Astrocyte of the hippocampus (primary cell): ENCODE data around the gene SEZ6L.

ENCODE experiments used
- DNase-seq: peaks from one replicate; pipeline ENCODE4 v3.0.0; 2011; ENCODE audit warnings: low read depth, low spot score

Gene SEZ6L

DNA sequence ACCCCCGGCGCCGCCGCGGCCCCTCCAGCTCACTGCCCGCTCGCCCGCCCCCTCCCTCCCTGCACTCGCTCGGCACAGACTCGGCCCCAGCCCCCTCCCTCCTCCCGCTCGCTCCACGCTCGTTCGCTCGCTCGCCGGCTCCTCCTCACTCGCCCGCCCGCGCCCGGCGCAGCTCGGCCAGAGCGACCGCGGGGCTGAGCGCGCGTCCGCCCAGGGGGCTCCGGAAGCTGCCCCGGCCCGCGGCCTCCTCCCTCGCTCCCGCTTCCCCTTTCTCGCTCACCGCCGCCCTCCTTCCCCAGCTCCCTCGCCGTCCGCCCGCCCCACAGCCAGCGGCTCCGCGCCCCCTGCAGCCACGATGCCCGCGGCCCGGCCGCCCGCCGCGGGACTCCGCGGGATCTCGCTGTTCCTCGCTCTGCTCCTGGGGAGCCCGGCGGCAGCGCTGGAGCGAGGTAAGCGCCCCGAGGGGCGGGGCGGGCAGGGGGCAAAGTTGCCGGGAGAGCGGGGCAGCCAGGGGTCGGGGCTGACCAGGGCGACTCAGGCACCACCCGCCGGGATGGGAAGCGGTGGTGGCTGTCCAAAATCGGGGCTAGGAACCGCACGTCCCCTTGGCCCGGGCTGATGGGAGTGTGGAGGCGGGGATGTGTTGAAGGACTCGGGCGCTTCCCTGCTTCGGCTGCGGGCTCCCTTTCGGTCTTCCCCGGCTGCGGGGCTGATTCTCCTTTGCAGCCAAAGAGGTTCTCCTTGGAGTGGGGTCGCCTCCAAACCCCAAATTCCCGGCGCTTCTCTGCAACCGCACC, at the start of gene SEZ6L:
Gene SEZ6L (plus strand): TSS at position 148 of the 797 bp plus-strand sequence. CDS start 208 bp downstream, at position 356.
- DNase-seq: peak; percentile 43

- no peak for DNase-seq
Measured at GRCh38 chr22:26122920-26123468, 46.3 kb upstream of the SEZ6L start.

DNA sequence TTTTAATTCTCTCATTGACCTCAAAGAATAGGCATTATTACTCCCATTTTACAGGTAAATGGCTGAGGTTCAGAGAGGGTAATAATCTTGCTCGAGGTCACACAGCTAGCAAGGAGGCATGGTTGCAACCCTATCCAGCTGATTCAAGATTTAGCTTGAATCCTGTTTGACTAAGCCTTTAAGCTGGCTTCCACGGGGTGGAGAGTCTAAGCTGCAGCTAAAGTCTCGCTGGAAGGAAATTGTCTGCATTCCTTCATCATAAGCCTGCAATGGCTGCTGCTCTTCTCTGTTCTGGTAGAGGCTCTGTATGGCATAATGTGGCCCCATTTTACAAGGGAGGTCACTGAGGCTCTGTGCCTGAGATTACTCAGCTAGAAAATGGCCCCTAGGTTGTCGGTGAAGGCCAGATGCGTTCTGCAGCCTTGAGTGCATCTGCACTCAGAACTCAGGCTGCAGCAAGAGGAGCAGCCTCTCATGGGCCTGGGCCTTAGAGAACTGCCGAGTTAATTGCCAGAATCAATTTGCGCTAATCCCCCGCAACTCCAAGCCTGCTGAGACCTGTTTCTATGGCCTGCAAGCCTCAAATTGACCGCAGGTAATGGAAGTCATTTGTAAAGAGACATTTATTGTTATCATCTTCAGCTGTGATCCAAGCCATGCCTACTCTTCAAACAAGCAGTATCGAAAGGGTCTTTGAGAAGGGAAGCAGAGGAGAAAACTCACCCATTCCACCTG, 44.1 kb upstream of the SEZ6L start:
- DNase-seq: no peak

DNA sequence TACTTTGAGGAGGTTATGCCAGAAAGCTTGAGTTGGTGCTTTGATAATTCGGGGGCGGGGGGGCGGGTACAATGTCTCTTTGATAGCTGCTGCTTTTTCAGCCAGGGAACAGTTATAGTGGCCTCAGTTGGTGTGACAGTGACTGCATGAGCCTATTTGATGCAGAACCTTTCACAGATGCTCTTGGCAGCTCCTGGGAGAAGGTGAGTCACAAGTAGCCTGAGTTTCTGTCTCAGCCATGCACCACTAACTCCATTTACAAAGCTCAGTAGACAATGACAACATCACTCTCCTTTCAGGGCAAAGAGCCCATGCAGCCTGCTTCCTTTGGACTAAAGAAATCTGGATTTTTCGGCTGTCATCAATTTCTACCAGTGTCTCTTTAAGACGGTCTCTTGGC, 42.1 kb upstream of the SEZ6L start:
- no peak for DNase-seq

- DNase-seq: no peak
Measured at GRCh38 chr22:26127556-26127955, 41.7 kb upstream of the SEZ6L start.

GRCh38 chr22:26131589-26132154, 37.6 kb upstream of the SEZ6L start:
- DNase-seq: no peak

GRCh38 chr22:26134654-26135330, 34.5 kb upstream of the SEZ6L start:
- no peak for DNase-seq

GRCh38 chr22:26135806-26136205, 33.5 kb upstream of the SEZ6L start:
- DNase-seq: no peak

DNA sequence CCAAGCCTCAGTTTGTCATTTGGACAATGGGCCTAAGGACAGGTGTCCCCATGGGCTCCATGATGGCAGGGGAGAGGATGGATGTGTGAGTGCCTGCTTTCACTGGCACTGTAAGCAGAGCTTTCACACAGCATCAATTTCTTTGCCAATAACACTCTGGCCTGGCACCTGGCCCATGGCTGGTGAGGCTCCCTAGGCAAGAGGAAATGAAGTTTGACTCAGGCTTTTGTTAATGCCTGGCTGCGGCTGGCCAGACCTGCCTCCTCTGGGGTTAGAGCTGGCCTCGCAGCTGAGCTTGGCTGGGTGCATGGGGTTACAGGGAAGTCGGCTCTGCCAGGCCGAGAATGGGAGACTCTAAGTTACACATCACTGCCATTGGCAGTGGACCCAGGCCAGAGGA, 30.0 kb upstream of the SEZ6L start:
- DNase-seq: peak; percentile 68

DNA sequence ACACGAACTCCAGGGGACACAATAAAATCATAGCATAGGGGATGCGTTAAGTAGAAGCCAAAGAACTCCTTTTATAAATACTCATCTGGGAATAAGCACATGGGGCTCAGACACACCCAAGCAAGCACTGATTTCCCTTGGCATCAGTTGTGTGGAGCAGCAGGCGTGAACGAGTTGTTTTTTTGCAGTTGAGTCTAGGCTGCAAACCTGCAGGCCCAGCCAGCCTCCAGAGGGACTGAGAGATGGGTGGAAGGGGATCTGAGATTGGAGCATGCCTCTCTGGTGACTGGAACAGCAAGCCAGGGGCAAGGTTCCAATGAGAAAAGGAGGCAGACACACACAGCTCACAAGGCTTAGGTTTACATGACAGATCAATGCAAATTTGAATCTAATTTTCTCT, 27.4 kb upstream of the SEZ6L start:
- no peak for DNase-seq

GRCh38 chr22:26143806-26144325, 25.4 kb upstream of the SEZ6L start:
- peak; percentile 35 for DNase-seq

DNA sequence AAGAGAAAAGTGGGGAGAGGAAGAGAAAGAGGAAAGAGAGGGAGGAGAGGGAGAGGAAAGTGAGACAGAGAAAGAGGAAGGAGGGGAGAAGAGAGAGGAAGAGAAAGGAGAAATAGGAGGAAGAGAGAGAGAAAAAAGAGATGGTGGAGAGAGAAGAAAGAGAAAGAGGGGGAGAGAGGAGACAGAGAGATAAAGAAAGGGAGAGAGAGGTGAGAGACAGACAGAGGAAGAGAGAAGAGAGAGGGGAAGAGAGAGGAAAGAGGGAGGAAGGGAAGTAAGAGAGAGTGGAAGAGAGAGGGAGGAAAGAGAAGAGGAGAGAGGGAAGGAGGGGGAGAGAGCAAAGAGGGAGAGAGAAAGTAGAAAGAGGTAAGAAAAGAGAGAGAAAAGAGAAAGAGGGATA, 9.4 kb upstream of the SEZ6L start:
- DNase-seq: no peak

DNA sequence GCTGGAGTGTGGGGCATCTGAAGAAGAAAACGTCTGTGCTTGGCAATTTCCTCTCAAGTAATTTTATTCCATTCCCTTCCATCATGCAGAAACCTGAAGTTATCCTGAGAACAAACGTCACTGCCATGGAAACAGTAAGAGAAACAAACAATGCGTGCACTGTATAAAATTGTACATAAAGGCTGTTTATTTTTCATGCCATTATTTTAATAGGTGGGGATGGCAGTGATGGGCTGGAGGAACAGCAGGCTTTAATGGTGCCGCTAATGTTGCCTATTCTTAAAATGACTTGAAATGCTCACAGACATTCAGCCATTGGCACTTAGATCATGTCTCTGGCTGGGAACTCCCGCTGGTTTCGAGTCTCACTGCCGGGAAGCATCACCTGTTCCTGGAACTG, 7.5 kb upstream of the SEZ6L start:
- no peak for DNase-seq

DNA sequence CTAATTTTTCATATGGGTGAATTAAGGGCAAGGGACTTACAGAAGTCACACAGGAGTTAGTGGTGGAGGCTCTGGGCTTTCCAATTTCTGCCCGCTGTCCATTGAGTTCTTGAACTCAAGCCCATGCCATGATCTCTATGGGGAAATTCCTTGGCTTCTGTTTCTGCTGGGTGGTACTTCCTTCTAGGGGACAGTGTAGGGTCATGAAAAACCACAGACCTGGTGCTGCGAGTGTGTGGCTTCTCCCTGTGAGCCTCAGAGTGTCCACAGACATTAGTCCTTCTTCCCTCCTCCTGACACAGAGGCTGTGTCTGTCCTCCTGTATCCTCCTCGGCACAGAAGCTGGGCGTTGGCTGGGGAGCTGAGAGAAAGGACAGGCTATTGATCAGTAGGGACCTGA, 6.3 kb upstream of the SEZ6L start:
- DNase-seq: no peak

DNA sequence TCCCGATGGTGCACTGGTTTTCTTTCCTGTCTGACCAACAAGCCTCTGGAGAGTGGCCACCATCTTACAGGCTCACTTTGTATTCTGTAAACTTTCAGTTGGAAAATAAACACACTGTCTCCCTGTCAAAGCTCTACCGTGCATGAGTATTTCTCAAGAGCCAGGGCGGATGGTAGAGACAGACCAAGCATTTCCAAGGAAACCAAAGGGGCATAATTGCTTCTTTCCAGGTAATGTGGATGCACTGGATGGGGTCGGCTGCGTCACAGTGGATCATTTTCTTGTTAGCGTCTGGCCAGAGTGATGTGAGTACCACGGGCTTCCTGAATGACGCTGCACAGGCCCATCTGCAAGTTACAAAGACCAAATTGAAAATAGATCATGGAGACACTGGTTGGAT, 5.1 kb upstream of the SEZ6L start:
- DNase-seq: no peak

DNA sequence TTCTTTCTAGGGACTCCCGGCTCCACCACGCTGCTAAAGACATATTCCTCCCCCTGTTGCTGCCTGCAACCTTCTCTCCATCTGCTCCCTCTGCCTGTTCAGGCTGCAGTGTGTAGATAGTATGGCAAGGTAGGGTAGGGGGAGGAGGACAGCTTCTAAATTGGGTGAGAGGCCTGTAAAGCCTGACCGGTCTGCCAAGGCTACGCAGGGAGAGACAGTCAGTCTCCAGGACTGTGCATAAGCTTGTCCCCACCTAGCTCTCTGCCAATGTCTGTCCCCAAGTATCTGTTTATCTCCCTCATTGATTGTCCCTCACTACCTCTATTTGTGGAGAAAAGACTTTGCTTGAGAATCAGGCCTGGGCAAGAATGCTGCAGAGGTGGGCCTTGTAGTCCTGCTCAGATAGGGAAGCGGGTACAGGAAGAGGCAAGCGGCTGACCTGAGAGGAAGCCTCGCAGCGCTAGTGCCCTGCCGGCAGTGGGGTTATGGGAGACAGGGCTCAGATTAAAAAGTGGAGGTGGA, 871 bp upstream of the SEZ6L start:
- DNase-seq: no peak

- no peak for DNase-seq
Measured at GRCh38 chr22:26168939-26169314, 335 bp upstream of the SEZ6L start.

- DNase-seq: no peak
Measured at GRCh38 chr22:26170112-26170492, 840 bp downstream of the SEZ6L start.

DNA sequence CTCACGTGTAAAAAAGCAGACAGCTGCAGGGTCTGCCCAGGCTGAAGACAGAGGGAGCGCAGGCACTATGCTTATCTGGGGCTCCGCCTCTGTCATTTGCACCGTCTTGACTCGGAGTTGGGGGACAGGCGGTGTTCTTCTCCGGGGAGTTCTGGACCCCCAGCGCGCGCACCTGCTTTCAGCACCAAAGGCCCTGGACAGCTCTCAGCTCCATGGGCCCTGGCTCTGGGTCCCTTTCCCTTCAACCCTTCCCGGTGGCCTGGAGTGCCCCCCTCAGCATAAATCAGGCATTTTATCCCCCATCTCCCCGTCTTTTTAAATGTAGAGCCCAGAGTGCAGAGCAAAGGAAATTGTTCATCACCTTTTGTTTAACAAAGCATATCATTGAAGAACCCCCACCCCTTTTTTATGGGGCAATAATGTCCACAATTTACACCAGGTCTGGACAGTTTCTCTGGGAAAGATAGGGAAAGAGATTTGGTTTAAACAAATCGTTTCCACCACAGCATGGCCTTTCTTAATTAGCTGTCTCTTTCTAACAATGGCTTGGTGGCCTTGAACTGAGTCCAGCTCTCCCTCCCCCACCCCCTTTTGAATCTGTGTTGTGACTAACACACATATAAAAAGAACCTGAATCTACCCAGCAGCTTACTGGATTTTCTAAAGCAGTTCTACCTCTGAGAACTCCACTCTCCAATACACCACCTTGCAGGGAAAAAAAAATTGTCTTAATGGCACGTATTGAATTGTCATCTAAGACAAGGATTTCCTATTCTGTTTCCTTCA, 1.7 kb downstream of the SEZ6L start:
- peak; percentile 21 for DNase-seq

- peak; percentile 43 for DNase-seq
Measured at GRCh38 chr22:26172389-26172990, 3.2 kb downstream of the SEZ6L start.
